ENCODE data around the gene CFLAR.

The CFLAR gene

DNA sequence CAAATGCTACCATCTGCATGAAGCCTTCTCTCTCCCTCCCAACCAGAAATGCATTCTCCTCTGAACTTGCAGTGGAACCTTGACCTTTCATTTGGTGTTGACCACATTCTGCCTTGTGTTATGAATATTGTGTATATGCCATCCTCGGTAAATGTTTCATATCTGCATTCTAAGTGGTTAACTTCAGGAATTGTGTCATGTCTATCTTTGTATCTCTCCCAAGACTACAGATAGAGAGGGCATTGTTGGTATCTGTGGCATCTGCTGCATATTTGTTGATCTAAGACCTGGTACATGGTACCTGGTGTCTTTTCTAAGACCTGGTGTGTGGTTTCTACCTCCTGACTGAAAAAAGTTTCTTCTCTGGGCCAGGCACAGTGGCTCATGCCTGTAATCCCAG, 101.0 kb downstream of the CFLAR start:
- no peak for DNase-seq (ENCODE audit: low read depth, low spot score)

DNA sequence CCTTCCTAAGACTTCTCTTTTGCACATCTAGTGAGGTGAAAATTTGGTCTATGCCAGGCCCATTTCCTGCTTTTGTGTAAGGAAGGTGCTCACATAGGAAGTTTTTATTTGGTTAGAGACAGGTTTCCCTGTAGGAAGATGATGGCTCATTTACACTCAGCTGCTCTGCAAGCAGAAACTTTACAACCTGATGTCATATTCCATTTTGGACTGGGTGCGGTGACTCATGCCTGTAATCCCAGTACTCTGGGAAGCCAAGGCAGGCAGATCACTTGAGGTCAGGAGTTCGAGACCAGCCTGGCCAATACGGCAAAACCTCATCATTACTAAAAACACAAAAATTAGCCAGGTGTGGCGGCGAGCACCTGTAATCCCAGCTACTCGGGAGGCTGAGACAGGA, 102.8 kb downstream of the CFLAR start:
- no peak for DNase-seq (ENCODE audit: low read depth, low spot score)

DNA sequence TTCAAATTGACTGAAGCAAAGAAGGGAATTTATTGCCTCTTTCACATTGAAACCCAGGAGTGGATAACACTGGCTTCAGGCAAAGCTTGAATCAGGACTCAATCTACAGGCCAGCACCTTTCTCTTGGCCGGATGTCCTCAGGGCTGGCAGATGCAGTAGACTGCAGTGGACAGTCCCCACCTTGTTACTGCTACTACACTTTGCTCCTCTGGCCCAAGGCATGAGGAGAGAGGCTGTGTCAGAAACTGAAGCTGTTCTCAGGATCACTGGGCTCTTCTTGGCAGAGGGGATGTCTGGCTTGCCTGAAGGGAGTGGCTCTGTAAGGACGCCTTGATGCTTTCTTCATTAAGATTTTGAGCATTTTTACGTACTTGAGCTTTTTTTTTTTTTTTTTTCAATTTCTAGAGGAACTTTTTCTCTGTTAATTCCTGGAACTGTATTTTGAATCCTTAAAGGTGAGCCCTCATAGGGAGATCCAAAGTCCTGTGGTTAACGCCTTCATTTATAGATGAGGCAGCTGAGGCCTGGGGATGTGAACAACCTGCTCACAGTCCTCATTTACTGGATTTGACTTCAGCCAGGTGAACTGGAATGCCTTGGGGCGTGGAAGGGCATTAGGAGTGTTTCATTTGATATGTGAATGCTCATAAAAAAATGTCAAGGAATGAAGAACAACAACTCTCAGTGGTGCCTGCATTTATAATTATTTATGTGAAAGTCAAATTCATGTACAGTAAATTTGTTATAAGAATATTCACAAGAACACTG, 103.5 kb downstream of the CFLAR start:
- no peak for DNase-seq (ENCODE audit: low read depth, low spot score)

DNA sequence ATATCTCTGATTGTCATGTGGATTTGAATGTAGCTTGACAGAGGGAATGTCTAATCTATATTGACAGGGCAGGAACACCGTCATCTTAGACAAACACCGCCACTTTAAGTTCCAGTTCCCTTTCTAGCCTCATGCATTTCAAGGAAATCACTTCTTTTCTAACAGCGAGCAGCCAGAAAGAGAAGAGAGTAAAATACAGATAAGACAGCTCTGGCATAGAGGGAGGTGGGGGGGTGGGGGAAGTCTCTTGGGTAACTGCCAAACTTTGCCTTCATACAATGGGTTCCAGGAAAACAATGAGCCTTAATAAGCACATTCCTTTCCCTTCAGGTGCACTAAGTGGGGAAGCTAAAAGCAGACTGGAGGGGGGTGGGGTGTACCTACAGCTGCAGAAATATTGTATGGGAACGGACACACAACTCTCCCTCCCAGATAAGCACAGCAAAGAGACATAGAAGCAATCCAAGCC, 104.2 kb downstream of the CFLAR start:
- DNase-seq (ENCODE audit: low read depth, low spot score) = no peak

DNA sequence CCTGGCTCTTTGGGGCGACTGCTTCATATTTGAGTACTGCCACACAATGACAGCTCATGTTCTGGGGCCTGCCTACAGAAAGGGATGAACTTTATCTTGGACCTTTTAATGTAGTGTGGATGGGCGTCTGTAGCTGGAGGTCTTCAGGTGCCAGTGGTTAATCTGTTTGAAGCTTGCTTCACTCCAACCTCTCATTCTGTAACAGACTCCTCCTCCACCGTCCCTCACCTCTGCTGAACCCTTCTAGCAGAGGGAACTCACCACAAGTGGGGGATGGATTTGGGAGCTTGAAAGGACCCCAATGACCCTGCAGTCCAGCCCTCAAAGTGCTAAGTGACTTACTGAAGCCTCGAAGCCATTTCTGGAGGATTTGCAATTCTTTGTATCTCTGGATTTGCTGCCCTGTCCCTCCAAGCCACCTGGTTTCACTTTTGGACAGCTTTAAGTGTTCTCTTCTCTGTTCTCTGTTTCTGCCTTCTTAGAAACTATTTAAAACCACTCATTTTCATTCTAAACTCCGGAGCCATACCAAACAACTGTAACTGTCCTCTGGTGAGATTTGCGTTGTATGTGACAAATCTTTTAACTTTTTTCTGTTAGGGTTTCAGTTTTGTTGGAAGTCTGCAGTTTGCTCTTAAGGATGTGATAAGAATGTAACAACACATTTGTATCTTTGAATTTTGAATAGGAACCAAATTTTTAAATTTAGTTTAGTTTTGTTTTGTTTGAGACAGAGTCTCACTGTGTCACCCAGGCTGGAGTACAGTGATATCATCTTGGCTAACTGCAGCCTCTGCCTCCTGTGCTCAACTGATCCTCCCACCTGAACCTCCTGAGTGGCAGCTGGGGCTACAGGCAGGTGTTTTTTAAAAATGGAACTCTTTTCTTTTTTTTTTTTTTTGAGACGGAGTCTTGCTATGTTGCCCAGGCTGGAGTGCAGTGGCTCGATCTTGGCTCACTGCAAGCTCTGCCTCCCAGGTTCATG, 107.4 kb downstream of the CFLAR start:
- no peak for DNase-seq (ENCODE audit: low read depth, low spot score)

Measured in brain pericyte (primary cell).